T1000 (cell line): ENCODE data around the gene RTKN2.
"Not testable (repeated sequence)": the region's sequence is repeated elsewhere in the genome, so short reads cannot be mapped to it uniquely, and the experiment has no call there.

Experiments
- DNase-seq: peaks from one replicate; lab custom pipeline; 2025; ENCODE audit warnings: mixed read lengths; lab: John Stamatoyannopoulos, UW

The RTKN2 gene

DNA sequence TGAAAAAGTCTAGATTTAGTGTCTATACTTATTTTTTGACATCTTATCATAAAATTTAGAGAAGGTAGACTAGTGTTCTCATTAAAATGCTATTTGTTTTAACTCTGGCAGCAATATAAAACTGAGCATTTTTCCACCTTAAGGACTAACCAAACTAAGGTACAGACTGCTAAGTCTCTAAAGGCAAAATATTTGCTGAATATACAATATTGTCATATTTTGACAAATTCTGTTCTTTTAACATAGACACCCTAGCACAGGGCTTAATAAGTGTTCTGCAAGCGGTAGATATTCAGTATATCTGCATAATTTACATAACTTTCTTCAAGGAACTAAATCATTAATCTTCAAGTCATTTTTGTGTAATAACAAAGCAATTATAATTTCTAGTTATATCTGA lies 8.6 kb downstream of the RTKN2 start:
- no peak for DNase-seq

- no peak for DNase-seq
Observed at GRCh38 chr10:62259456-62259855, 9.2 kb downstream of the RTKN2 start.

DNA sequence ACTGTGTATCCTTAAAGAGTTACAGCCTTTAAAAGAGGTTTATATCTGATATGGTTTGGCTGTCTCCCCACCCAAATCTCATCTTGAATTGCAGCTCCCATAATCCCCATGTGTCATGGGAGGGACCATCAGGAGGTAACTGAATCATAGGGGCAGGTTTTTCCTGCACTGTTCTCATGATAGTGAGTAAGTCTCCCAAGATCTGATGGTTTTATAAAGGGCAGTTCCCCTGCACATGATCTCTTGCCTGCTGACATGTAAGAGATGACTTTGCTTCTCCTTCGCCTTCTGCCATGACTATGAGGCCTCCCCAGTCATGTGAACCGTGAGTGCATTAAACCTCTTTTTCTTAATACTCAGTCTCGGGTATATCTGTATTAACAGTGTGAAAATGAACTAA lies 9.7 kb downstream of the RTKN2 start:
- no peak for DNase-seq

DNA sequence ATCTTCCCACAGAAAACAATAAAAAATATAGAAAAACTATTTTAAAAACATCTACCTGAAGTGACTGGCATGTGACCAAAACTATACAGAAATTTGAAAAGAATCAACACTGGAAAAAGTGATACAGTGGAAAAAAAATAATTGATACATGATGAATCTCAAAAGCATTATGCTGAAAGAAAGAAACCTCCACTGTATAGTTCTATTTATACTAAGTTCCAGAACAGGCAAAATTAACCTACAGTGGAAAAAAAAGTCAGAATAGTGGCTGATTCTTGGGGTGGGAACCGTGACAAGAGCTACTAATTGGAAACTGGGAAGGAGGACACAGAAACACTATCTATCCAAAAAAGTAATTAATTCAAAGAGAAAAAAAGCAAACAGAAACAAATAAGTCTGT lies 14.9 kb downstream of the RTKN2 start:
- DNase-seq: no peak

DNA sequence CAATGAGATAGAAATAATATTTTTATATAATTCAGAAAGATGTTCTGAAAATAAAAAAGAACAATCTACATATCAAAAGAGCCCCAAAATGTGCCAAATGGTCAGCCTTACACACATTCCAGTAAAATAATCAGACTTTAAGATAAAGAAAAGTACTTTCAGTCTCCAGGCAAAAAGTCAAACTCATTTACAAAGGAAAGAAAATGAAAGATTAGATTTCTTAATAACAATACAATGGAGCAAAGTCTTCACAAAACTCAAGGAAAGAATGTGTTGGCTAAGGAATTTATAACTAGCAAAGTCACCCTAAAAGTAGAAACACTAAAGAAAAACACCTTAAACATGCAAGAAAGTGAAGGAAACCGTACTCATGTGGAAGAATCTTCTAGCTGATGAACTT lies 16.6 kb downstream of the RTKN2 start:
- DNase-seq: no peak

GRCh38 chr10:62250594-62251198 lies 17.9 kb downstream of the RTKN2 start:
- peak; percentile 37 for DNase-seq

DNA sequence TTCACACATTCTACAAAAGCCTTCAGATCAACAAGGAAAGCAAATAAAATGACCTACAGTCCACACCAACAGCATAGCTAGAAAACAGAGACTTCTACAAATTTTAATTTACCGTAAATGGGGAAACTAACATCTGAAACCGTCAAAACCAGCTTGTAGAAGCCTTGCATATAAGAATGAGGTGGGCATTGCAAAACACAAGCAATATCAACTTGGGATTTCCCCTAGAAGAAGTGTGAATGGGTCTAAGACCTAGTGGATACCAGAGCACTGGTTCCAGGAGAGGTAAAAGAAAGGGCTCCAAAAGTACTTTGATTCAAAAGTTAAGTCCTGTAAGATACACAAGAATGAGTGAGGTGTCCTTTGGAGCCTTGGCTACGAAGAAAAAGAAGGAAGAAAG lies 18.7 kb downstream of the RTKN2 start:
- no peak for DNase-seq

- DNase-seq: no peak
Observed at GRCh38 chr10:62248465-62248864, 20.2 kb downstream of the RTKN2 start.

DNA sequence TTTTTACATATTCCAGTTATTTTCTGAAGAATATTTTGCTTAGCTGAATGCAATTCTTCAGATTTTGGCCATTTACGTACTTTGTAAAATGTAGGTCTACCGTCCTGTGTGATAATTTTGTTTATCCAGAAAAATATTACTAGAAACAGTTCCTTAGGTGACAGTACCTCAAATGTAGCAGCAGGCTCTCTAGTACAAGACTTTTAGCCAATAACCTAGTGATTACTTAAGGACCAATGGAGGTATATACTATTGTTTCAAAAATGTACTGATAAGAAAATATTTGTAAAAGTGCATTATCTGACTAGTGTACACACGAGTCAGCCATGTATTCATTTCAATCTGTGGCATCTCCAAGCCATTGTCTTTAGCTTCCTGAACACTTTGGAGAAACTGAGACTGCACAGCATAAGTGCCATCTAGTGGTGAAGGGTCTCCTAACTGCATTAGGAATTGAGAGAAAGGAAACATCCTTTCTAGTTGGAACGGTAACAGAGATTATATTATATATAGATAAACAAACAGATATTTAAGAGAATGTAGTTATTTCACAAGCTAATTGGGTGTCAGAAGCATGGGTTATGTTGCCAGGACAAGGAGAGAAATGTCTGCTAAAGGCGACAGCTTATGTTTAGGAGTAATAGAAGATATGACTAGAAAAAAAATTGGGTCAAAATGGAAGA lies 23.7 kb downstream of the RTKN2 start:
- DNase-seq: no peak

GRCh38 chr10:62244088-62244487 lies 24.6 kb downstream of the RTKN2 start:
- no peak for DNase-seq

- DNase-seq: no peak
Observed at GRCh38 chr10:62243647-62243997, 25.0 kb downstream of the RTKN2 start.

GRCh38 chr10:62242965-62243646 lies 25.5 kb downstream of the RTKN2 start:
- DNase-seq: not testable (repeated sequence)

- not testable (repeated sequence) for DNase-seq
Observed at GRCh38 chr10:62241521-62241920, 27.1 kb downstream of the RTKN2 start.

GRCh38 chr10:62239994-62240393 lies 28.6 kb downstream of the RTKN2 start:
- DNase-seq: no peak

GRCh38 chr10:62238880-62239279 lies 29.8 kb downstream of the RTKN2 start:
- DNase-seq: no peak

- no peak for DNase-seq
Observed at GRCh38 chr10:62237966-62238365, 30.7 kb downstream of the RTKN2 start.

DNA sequence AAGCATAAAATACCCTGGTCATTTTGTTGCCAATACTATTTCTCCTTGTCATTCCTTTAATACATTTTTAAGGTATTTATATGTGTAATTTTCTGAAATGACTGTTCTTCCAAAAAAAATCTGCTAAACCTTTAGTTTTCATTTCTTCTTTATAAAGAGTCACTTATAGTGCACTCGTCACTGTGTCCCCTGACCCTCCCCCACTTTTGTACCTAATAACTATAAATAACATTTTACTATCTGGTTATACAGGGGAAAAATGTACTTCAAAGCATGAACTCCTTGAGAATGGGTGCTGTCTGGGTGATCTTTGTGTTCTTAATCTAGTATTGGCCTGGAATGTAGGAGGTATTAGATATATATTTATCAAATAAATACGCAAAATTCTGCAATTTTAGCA lies 31.1 kb downstream of the RTKN2 start:
- DNase-seq: no peak

- DNase-seq: no peak
Observed at GRCh38 chr10:62234077-62234605, 34.5 kb downstream of the RTKN2 start.

DNA sequence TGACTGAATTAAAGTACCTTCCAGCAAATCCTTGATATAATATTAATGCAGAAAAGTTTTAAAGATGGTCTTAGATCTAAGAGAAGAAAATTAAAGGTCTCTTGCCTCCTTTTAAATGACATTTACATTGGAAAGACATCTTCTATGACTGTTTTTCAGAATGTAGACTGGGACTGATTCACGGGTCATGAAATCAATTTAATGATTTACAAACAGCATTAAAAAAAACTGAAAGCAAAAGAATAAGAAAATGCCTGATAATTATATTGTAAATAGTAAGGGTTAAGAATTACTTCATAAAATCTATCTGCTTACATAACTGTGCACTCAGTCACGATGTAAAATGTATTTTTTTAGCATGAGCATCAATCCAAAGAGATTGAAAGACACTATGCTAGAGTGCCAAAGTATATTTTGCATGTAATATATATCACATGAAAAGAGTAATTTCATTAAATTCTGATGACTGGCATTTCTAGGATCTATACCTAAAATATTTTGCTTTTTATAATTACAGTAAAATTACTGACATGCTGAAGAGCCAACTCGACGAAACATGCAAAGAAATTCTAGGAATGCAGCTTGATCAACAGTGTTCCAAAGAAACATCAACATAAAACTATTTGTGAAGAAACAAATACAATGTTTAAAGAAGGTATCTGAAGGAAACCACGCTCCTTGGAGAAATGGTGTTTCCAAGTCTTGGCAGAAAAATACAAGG lies 35.1 kb downstream of the RTKN2 start:
- DNase-seq: no peak

GRCh38 chr10:62231805-62232204 lies 36.8 kb downstream of the RTKN2 start:
- no peak for DNase-seq

DNA sequence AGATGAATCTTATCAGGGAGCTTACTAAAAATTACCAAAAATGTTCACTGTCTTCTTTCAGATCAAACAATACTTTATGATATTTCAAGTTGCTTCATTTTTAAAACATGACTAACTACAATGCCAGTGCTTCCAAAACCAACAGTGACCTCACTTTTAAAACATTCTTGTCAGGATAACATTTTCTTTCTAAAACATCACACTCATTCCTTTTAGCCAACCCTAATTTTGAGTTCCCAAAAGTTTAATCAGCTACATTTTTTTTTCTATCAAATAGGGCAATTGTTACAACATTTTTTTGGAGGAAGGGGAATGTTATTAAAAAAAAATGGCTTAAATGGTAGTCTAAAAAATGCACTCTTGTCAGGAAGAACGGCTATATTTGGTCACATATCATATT lies 37.3 kb downstream of the RTKN2 start:
- no peak for DNase-seq

GRCh38 chr10:62230344-62231121 lies 38.1 kb downstream of the RTKN2 start:
- no peak for DNase-seq
